WTC11 (cell line): ENCODE data around the gene SPATA32. TPM values are rescaled to one million over a fixed set of nuclear protein-coding genes. Genes with fewer than 3 reads are reported as not detected.

Source experiments
- ATAC-seq: fragments of 200-7000 bp; cut with Tn5 transposase; 2 replicates; pipeline ENCODE4 v1.10.0; 2021; ENCODE audit warnings: mild to moderate bottlenecking, moderate library complexity
- CTCF ChIA-PET: fragments of 300-600 bp; sonication (Branson Sonifier 250); formaldehyde crosslinking; loops from one replicate; lab custom pipeline; 2021; ENCODE audit warnings: antibody characterized with exemption; lab: Charles Lee
- POLR2A ChIA-PET: fragments of 350-600 bp; sonication (Branson Sonifier 250); formaldehyde crosslinking; loops from one replicate; lab custom pipeline; 2021; ENCODE audit warnings: antibody characterized with exemption; lab: Charles Lee
- DNase-seq: peaks from one replicate; pipeline ENCODE4 v3.0.0; 2021; ENCODE audit warnings: low spot score
- H3K27ac Mint-ChIP-seq: 2 replicates; pipeline ENCODE4 v1.8.0; 2021; ENCODE audit warnings: mixed read lengths
- H3K27me3 Mint-ChIP-seq: 2 replicates; pipeline ENCODE4 v1.8.0; 2021; ENCODE audit warnings: low read depth, mild to moderate bottlenecking, moderate library complexity, mixed read lengths
- H3K36me3 Mint-ChIP-seq: 2 replicates; pipeline ENCODE4 v1.8.0; 2021; ENCODE audit warnings: mixed read lengths
- H3K4me1 Mint-ChIP-seq: 2 replicates; pipeline ENCODE4 v1.8.0; 2022; ENCODE audit warnings: mixed read lengths
- H3K4me3 Mint-ChIP-seq: 2 replicates; pipeline ENCODE4 v1.8.0; 2021; ENCODE audit warnings: mild to moderate bottlenecking, moderate library complexity, mixed read lengths
- H3K9me3 Mint-ChIP-seq: 2 replicates; pipeline ENCODE4 v1.8.0; 2021; ENCODE audit warnings: mixed read lengths
- CREB1 ChIP-seq: sonication (generic); formaldehyde crosslinking; IDR thresholded peaks from 2 replicates; pipeline ENCODE4 v1.8.0; 2023; ENCODE audit warnings: mild to moderate bottlenecking, missing genetic modification reagents
- ELF4 ChIP-seq: sonication (generic); formaldehyde crosslinking; IDR thresholded peaks from 2 replicates; pipeline ENCODE4 v1.8.1; 2022; ENCODE audit warnings: low read depth, mild to moderate bottlenecking, moderate library complexity, missing genetic modification reagents
- GABPB1 ChIP-seq: sonication (generic); formaldehyde crosslinking; IDR thresholded peaks from 2 replicates; pipeline ENCODE4 v1.8.1; 2023; ENCODE audit warnings: mild to moderate bottlenecking, missing genetic modification reagents
- NFATC4 ChIP-seq: fragments of 250-450 bp; sonication (Bioruptor Pico); IDR thresholded peaks from 2 replicates; pipeline ENCODE4 v1.9.0; 2021; ENCODE audit warnings: mild to moderate bottlenecking
- NR2C2 ChIP-seq: sonication (generic); formaldehyde crosslinking; IDR thresholded peaks from 2 replicates; pipeline ENCODE4 v1.8.0; 2022; ENCODE audit warnings: mild to moderate bottlenecking, missing genetic modification reagents
- TEAD1 ChIP-seq: sonication (generic); formaldehyde crosslinking; IDR thresholded peaks from 2 replicates; pipeline ENCODE4 v1.8.0; 2022; ENCODE audit warnings: mild to moderate bottlenecking, missing genetic modification reagents
- ZNF121 ChIP-seq: sonication (generic); formaldehyde crosslinking; IDR thresholded peaks from 2 replicates; pipeline ENCODE4 v1.8.0; 2023; ENCODE audit warnings: missing genetic modification reagents
- ZNF138 ChIP-seq: sonication (generic); formaldehyde crosslinking; conservative IDR thresholded peaks from 2 replicates; pipeline ENCODE4 v1.8.1; 2022; ENCODE audit warnings: mild to moderate bottlenecking, moderate library complexity, missing genetic modification reagents
- total RNA-seq: library from RNA; stranded (reverse); gene quantifications from 3 replicates; pipeline ENCODE4 v1.2.3, GENCODE V29; 2021
- TF ChIP-seq, protein P1 (sequence below): sonication (generic); formaldehyde crosslinking; IDR thresholded peaks from 2 replicates; pipeline ENCODE4 v1.8.0; 2022; ENCODE audit warnings: missing genetic modification reagents
- TF ChIP-seq, protein P2 (sequence below): fragments of 250-450 bp; sonication (Bioruptor Pico); IDR thresholded peaks from 2 replicates; pipeline ENCODE4 v1.9.0; 2021; ENCODE audit warnings: moderate library complexity, mild to moderate bottlenecking, inconsistent platforms, borderline replicate concordance
- TF ChIP-seq, protein P3 (sequence below): sonication (generic); formaldehyde crosslinking; IDR thresholded peaks from 2 replicates; pipeline ENCODE4 v1.8.1; 2022; ENCODE audit warnings: mild to moderate bottlenecking, missing genetic modification reagents, moderate library complexity, borderline replicate concordance
- TF ChIP-seq, protein P4 (sequence below): fragments of 250-450 bp; sonication (Bioruptor Pico); conservative IDR thresholded peaks from 2 replicates; pipeline ENCODE4 v1.9.0; 2021; ENCODE audit warnings: mild to moderate bottlenecking

SPATA32 gene
- total RNA-seq, 1 experiment from 2014 or later, result 0.15 TPM

DNA sequence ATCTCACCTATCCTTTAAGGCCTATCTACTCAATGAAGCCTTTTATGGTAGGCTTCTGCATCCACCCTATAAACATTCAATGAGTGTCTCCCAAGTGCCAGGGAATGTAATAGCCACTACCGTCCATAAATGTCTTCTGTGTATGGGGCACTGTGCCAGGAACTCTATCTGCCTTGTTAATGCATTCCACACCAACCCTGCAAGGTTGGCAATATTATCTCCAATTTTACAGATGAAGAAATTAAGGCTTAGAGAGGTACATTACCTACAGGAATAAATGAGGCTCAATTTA, 34.9 kb upstream of the SPATA32 start (continued):
- TF ChIP-seq, protein P1, sequence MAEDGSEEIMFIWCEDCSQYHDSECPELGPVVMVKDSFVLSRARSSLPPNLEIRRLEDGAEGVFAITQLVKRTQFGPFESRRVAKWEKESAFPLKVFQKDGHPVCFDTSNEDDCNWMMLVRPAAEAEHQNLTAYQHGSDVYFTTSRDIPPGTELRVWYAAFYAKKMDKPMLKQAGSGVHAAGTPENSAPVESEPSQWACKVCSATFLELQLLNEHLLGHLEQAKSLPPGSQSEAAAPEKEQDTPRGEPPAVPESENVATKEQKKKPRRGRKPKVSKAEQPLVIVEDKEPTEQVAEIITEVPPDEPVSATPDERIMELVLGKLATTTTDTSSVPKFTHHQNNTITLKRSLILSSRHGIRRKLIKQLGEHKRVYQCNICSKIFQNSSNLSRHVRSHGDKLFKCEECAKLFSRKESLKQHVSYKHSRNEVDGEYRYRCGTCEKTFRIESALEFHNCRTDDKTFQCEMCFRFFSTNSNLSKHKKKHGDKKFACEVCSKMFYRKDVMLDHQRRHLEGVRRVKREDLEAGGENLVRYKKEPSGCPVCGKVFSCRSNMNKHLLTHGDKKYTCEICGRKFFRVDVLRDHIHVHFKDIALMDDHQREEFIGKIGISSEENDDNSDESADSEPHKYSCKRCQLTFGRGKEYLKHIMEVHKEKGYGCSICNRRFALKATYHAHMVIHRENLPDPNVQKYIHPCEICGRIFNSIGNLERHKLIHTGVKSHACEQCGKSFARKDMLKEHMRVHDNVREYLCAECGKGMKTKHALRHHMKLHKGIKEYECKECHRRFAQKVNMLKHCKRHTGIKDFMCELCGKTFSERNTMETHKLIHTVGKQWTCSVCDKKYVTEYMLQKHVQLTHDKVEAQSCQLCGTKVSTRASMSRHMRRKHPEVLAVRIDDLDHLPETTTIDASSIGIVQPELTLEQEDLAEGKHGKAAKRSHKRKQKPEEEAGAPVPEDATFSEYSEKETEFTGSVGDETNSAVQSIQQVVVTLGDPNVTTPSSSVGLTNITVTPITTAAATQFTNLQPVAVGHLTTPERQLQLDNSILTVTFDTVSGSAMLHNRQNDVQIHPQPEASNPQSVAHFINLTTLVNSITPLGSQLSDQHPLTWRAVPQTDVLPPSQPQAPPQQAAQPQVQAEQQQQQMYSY (CRISPR knock-in tag), result no peak
- TF ChIP-seq ZNF121 (CRISPR knock-in tag), result no peak
- TF ChIP-seq ELF4 (CRISPR knock-in tag), result no peak

DNA sequence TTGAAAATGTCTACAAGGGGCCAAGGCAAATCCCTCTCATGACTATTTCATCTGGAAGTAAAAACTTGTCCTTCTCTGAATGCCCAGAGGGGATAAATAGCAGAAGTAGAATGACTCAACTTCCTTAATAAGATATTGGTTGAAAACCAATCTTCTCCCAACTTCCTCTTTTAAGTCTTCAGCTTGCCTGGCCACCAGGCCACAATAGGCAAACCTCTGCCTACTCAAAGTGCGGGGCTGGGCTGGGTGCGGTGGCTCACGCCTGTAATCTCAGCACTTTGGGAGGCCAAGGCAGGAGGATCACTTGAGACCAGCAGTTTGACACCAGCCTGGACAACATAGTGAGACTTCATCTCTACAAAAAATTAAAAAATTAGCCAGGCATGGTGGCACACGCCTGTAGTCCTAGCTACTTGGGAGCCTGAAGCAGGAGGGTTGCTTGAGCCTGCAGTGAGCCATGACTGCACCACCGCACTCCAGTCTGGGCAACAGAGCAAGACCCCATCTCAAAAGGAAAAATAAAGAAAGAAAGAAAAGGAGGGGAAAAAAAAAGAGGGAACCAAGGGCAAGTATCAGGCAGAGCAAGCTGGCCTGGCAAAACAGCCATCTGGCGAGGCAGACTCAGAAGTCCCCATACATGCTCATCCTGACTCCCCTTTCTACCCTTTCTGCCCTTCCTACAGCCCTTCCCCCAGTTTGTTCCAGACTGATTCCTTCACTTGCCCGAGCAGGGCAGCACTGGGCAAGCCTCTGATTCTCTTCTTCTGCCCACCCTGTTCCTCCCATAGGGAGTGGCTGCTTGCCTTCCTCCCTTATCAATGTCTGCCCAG, 34.3 kb upstream of the SPATA32 start:
- ChIA-PET POLR2A (no interaction called here), CTCF (interaction anchor here (2.8 kb wide), 1 partner anchor 12 kb away, joined by 9 read pairs; no protein-coding TSS in a partner anchor)
- no peaks in the 10 kb centered on the region for H3K4me1 Mint-ChIP-seq

DNA sequence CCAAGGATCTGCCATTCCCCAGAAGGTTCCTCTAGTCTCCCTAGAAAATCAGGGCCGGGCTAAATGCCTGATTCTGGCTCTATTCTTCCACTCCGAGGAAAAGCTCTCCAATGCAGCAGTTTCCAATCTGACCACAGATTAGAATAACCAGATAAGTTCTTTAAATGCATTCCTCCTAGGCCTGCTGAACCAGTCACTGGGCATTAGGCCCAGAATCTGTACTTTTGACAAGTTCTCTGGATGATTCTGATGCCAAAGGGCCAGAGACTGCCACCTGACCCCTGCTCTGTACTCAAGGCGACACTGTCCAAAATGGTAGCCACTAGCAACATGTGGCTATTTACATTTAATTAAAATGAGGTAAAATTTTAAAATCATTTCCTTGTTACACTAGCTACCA, 32.6 kb upstream of the SPATA32 start:
- Mint-ChIP-seq H3K9me3 (no peaks in the 10 kb centered on the region), H3K27me3 (no peaks in the 10 kb centered on the region), H3K4me1 (no peaks in the 10 kb centered on the region), H3K4me3 (no peak overlapping the region), H3K27ac (no peak overlapping the region), H3K36me3 (no peaks in the 10 kb centered on the region)
- ATAC-seq (no peak), DNase-seq (no peak)
- POLR2A ChIA-PET, result no interaction called here
- CTCF ChIA-PET, result interaction anchor here (1.5 to 2.8 kb wide), 2 partner anchors 11 to 17 kb away, joined by 4 to 9 read pairs; no protein-coding TSS in a partner anchor
- no peak for TF ChIP-seq NFATC4 (CRISPR knock-in tag)
- TF ChIP-seq, protein P2, sequence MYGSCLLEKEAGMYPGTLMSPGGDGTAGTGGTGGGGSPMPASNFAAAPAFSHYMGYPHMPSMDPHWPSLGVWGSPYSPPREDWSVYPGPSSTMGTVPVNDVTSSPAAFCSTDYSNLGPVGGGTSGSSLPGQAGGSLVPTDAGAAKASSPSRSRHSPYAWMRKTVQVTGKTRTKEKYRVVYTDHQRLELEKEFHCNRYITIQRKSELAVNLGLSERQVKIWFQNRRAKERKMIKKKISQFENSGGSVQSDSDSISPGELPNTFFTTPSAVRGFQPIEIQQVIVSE, result no peak

More for the DNA sequence above, 34.3 kb upstream of the SPATA32 start:
- H3K4me3 Mint-ChIP-seq, result no peak overlapping the region
- ATAC-seq (no peak), DNase-seq (no peak)
- TF ChIP-seq ZNF138 (no peak), TEAD1 (CRISPR knock-in tag) (no peak), GABPB1 (CRISPR knock-in tag) (no peak), ZNF121 (CRISPR knock-in tag) (0 out of 2 replicates have a peak, but pooled peaks have one; percentile 39)
- TF ChIP-seq, protein P1 (CRISPR knock-in tag), result no peak
- H3K36me3 Mint-ChIP-seq, result no peaks in the 10 kb centered on the region
- H3K27me3 Mint-ChIP-seq, result no peaks in the 10 kb centered on the region
- H3K9me3 Mint-ChIP-seq, result no peaks in the 10 kb centered on the region
- H3K27ac Mint-ChIP-seq, result no peak overlapping the region

DNA sequence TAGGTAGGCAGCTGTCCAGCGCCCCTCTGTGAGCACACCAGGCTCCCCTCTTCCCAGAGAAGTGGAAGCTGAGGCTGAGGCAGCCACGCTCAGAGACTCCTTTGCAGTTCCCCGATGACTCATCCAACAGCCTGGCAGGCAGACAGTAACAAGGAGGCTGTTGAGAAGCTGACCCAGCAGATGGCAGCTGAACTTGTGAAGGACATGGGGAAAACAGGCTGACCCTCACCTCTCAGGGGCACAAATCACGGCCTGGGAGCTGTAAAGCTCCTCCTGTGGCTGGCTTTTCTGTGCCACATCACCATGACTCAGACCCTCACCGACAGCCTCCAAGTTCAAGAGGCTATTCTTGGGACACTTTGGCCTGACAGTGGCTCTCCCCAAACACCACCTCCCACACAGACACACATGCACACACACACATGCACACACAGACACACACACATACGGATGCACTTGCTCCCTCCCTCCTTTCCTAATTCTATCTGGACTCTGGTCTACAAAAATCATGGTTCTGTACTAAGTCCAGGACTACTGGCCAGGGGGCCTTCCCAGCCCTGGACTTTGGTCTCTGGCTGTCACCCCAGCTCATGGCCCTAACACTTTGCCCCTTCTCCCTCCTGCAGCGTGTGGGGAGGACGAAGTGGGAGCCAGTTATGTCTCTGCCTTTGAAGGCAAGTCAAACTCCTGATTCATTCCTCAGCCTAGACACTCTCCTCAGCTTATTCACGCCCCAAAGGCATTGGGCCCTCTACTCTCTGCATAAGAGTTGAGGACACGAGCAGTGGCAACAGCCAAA, 31.7 kb upstream of the SPATA32 start:
- Mint-ChIP-seq H3K4me1 (no peaks in the 10 kb centered on the region), H3K27me3 (no peaks in the 10 kb centered on the region), H3K9me3 (no peaks in the 10 kb centered on the region), H3K27ac (no peak overlapping the region), H3K4me3 (no peak overlapping the region)
- ATAC-seq (no peak), DNase-seq (no peak)
- CTCF ChIA-PET, result interaction anchor here (0.5 to 2.8 kb wide), 10 partner anchors 10 to 104 kb away, joined by 3 to 16 read pairs (median 4); no protein-coding TSS in a partner anchor
- POLR2A ChIA-PET, result no interaction called here
- TF ChIP-seq CREB1 (no peak), GABPB1 (CRISPR knock-in tag) (peak; percentile 36; the same call in 1 of the 2 replicates), NR2C2 (no peak)
- TF ChIP-seq, protein P3, sequence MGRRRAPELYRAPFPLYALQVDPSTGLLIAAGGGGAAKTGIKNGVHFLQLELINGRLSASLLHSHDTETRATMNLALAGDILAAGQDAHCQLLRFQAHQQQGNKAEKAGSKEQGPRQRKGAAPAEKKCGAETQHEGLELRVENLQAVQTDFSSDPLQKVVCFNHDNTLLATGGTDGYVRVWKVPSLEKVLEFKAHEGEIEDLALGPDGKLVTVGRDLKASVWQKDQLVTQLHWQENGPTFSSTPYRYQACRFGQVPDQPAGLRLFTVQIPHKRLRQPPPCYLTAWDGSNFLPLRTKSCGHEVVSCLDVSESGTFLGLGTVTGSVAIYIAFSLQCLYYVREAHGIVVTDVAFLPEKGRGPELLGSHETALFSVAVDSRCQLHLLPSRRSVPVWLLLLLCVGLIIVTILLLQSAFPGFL (CRISPR knock-in tag), result no peak
- TF ChIP-seq, protein P4, sequence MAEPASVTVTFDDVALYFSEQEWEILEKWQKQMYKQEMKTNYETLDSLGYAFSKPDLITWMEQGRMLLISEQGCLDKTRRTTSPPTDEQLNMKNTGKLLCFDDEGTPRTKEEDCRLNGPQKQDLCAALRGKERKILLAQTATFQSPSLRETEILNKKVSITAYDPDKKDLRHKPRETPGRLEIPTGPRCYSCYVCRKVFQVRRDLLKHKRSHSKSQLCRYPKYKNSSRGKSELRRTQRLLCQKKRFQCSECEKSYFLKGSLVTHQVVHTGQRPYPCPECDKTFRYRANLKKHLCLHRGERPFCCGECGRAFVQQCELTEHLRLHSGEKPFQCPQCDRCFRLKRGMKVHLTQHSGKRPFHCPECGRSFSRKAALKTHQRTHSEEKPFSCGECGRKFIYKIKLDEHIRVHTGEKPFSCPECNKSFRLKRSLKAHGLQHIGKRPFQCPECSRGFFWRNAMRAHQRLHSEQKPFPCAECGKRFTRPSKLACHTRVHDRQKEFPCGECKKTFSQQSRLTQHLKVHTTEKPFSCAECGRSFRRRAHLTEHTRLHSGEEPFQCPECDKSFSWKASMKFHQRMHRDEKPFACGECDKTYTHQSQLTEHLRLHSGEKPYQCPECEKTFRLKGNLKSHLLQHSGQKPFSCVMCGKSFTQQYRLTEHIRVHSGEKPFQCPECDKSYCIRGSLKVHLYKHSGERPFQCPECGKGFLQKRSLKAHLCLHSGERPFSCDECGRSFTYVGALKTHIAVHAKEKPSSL (CRISPR knock-in tag), result no peak
- TF ChIP-seq, all 79 proteins: peak for 1
- no peaks in the 10 kb centered on the region for H3K36me3 Mint-ChIP-seq
